GM12878 (cell line): ENCODE measurements around the gene ZNF260. TPM values are rescaled to one million over a fixed set of nuclear protein-coding genes. Genes with fewer than 3 reads are reported as not detected.

ENCODE experiments used
- ATAC-seq: fragments of 200-7000 bp; cut with Tn5 transposase; 3 replicates; pipeline ENCODE4 v1.9.1; 2020; ENCODE audit warnings: mild to moderate bottlenecking, moderate library complexity
- BruUV-seq: library from RNA; stranded (reverse); fragments of 400-500 nt; replicated peaks from 2 replicates; lab custom pipeline; 2021; lab: Mats Ljungman, UMichigan
- CTCF ChIA-PET: fragments of 300-600 bp; sonication (Branson Sonifier 250); formaldehyde crosslinking; extraction: SDS; loops from one replicate; lab custom pipeline; 2021; ENCODE audit warnings: inconsistent platforms; lab: Yijun Ruan, JAX
- POLR2A ChIA-PET: fragments of 350-600 bp; formaldehyde crosslinking; extraction: SDS; loops from one replicate; lab custom pipeline; 2021; ENCODE audit warnings: inconsistent platforms; lab: Charles Lee
- RAD21 ChIA-PET: fragments of 300-600 bp; sonication (Branson Sonifier 250); formaldehyde crosslinking; loops from one replicate; lab custom pipeline; 2023; ENCODE audit warnings: antibody characterized with exemption; ENCODE audit not compliant: unreplicated experiment; lab: Charles Lee
- SMC1A ChIA-PET: fragments of 300-600 bp; sonication (Branson Sonifier 250); formaldehyde crosslinking; loops from one replicate; lab custom pipeline; 2023; ENCODE audit not compliant: unreplicated experiment, uncharacterized antibody; lab: Charles Lee
- DNase-seq: peaks from one replicate; pipeline ENCODE4 v3.0.0-alpha.2; 2011; ENCODE audit warnings: low read depth, low spot score
- FAIRE-seq: peaks from 3 replicates; lab custom pipeline; 2011; peaks lifted over from hg19 to GRCh38; lab: Jason Lieb, UNC
- H2AFZ ChIP-seq: 2 replicates; pipeline ENCODE4 v1.6.0; 2011; ENCODE audit warnings: low read depth, low read length, control low read depth; ENCODE audit not compliant: control insufficient read depth
- H3K27ac ChIP-seq: 2 replicates; pipeline ENCODE4 v1.5.1; 2011; ENCODE audit warnings: control low read depth; ENCODE audit not compliant: control insufficient read depth, insufficient read depth
- H3K27me3 ChIP-seq, 2 experiments: replicated peaks in 1 of 2; 2 replicates each; pipeline versions ENCODE4 v1.6.0 to v1.6.1; 2011; ENCODE audit warnings: low read length in 1 of 2; ENCODE audit not compliant: control insufficient read depth in 2 of 2, insufficient read depth in 2 of 2
- H3K36me3 ChIP-seq, 2 experiments: 2 replicates each; pipeline ENCODE4 v1.5.1; 2011; ENCODE audit warnings: low read length in 1 of 2; ENCODE audit not compliant: control insufficient read depth in 2 of 2, insufficient read depth in 2 of 2
- H3K4me1 ChIP-seq: 2 replicates; pipeline ENCODE4 v1.6.1; 2011; ENCODE audit warnings: mild to moderate bottlenecking, low read length, moderate library complexity, mixed read lengths; ENCODE audit not compliant: control insufficient read depth, insufficient read depth
- H3K4me2 ChIP-seq: 2 replicates; pipeline ENCODE4 v1.6.0; 2011; ENCODE audit warnings: control low read depth; ENCODE audit not compliant: control insufficient read depth, insufficient read depth
- H3K4me3 ChIP-seq: fragments of 200-600 bp; sonication (generic); 2 replicates; pipeline ENCODE4 v1.5.1; 2016
- H3K79me2 ChIP-seq: 2 replicates; pipeline ENCODE4 v1.6.0; 2011; ENCODE audit warnings: low read length; ENCODE audit not compliant: control insufficient read depth, insufficient read depth
- H3K9ac ChIP-seq: 2 replicates; pipeline ENCODE4 v1.8.0; 2011; ENCODE audit warnings: low read length, control low read depth, mixed read lengths; ENCODE audit not compliant: control insufficient read depth, insufficient read depth
- H3K9me3 ChIP-seq: replicated peaks from 3 replicates; pipeline ENCODE4 v1.5.1; 2011; ENCODE audit warnings: mild to moderate bottlenecking, low read length; ENCODE audit not compliant: control insufficient read depth, insufficient read depth
- H4K20me1 ChIP-seq: 2 replicates; pipeline ENCODE4 v1.6.0; 2011; ENCODE audit not compliant: control insufficient read depth, insufficient read depth
- BMI1 ChIP-seq: fragments of 450-650 bp; IDR thresholded peaks from 2 replicates; pipeline ENCODE4 v1.6.1; 2016; ENCODE audit warnings: mild to moderate bottlenecking, moderate library complexity, borderline replicate concordance
- CHD1 ChIP-seq: IDR thresholded peaks from 2 replicates; pipeline ENCODE4 v1.6.1; 2012; ENCODE audit warnings: low read depth, low read length, improper control_type of control experiment
- HDAC6 ChIP-seq: fragments of 200-600 bp; sonication (generic); IDR thresholded peaks from one replicate; pipeline ENCODE4 v1.8.0; 2017; ENCODE audit warnings: antibody characterized with exemption; ENCODE audit not compliant: unreplicated experiment
- MLLT1 ChIP-seq: fragments of 450-650 bp; IDR thresholded peaks from 2 replicates; pipeline ENCODE4 v1.6.1; 2016; ENCODE audit warnings: mild to moderate bottlenecking
- NR2F1 ChIP-seq: fragments of 450-650 bp; conservative IDR thresholded peaks from 2 replicates; pipeline ENCODE4 v1.6.1; 2017; ENCODE audit warnings: mild to moderate bottlenecking
- SMARCA5 ChIP-seq: fragments of 450-650 bp; IDR thresholded peaks from 2 replicates; pipeline ENCODE4 v1.6.1; 2017; ENCODE audit warnings: mild to moderate bottlenecking
- STAT3 ChIP-seq: IDR thresholded peaks from 2 replicates; pipeline ENCODE4 v1.6.1; 2011; ENCODE audit warnings: low read depth, low read length, improper control_type of control experiment
- SUPT20H ChIP-seq: IDR thresholded peaks from 2 replicates; pipeline ENCODE4 v1.6.1; 2011; ENCODE audit warnings: low read depth, mild to moderate bottlenecking, low read length, moderate library complexity, borderline replicate concordance; ENCODE audit not compliant: control insufficient read depth
- WGBS: methylation state at CpG from one replicate; pipeline ENCODE4 v1.1.6; 2016; ENCODE audit warnings: low lambda C conversion rate; ENCODE audit not compliant: insufficient replicate concordance, insufficient coverage; ENCODE audit errors: missing lambda C conversion rate; 5-methylcytosine and 5-hydroxymethylcytosine counted together
- in situ Hi-C: fragments of 300-500 bp; cut with MboI; formaldehyde crosslinking; loops from 9 replicates; pipeline ENCODE4 v1.14.3; 2018; ENCODE audit warnings: mixed read lengths
- intact Hi-C: fragments of 100-400 bp; cut with micrococcal nuclease; formaldehyde crosslinking; loops from one replicate; pipeline ENCODE4 v1.14.2; 2022; ENCODE audit not compliant: unreplicated experiment
- polyA plus RNA-seq, 11 experiments: library from polyadenylated mRNA; depleted of rRNA in 4 of 11; unstranded in 6 of 11; stranded (reverse) in 5 of 11; fragments of >200 nt; fragmentation: Nextera tagmentation in 4 of 11; fragmentation: Illumina TruSeq in 1 of 11; extraction: Ambion mirVana in 4 of 11; extraction: Trizol in 1 of 11; gene quantifications; 1 replicate in 1 of 11; 2 replicates in 10 of 11; pipeline versions ENCODE4 v1.2.1 to v1.2.3, GENCODE V29; 2011 to 2016; ENCODE audit warnings: inconsistent platforms in 2 of 11, missing spikeins in 2 of 11, low read depth in 1 of 11
- total RNA-seq, 4 experiments: library from RNA; depleted of rRNA in 3 of 4; stranded (reverse); fragments of >200 nt in 3 of 4; fragmentation: Illumina TruSeq in 1 of 4; extraction: Trizol in 1 of 4; gene quantifications; 2 replicates each; pipeline versions ENCODE4 v1.2.1 to v1.2.3, GENCODE V29; 2013 to 2021
- TF ChIP-seq, protein P1 (sequence below): fragments of 450-650 bp; IDR thresholded peaks from 2 replicates; pipeline ENCODE4 v1.6.1; 2017; ENCODE audit warnings: mild to moderate bottlenecking, moderate library complexity
- TF ChIP-seq, protein P2 (sequence below): fragments of 450-650 bp; IDR thresholded peaks from 2 replicates; pipeline ENCODE4 v1.6.1; 2017; ENCODE audit warnings: mild to moderate bottlenecking, low read depth, inconsistent platforms; ENCODE audit not compliant: poor library complexity, severe bottlenecking
- TF ChIP-seq, protein P3 (sequence below): fragments of 450-650 bp; IDR thresholded peaks from 2 replicates; pipeline ENCODE4 v1.6.1; 2017; ENCODE audit warnings: antibody characterized with exemption, mild to moderate bottlenecking, moderate library complexity

ZNF260 gene
- total and polyA plus RNA-seq, 10 of the 15 experiments (the other 5 are each of a cell fraction or from before 2014, with no cell fraction given) = 1.9 to 9.7 (median 7.1) TPM

GRCh38 chr19:36526581-36526980 is 1.5 kb downstream of the ZNF260 start (continued):
- TF ChIP-seq HDAC6 (no peak), STAT3 (no peak), SUPT20H (no peak), NR2F1 (no peak)

GRCh38 chr19:36524617-36525016 is 3.5 kb downstream of the ZNF260 start:
- no peak for FAIRE-seq
- H3K36me3 ChIP-seq = peaks cover 0 to under 1% of the 10 kb centered on the region in 2 experiments; a peak in 1 of 4 replicates
- ATAC-seq = no peak
- no peak overlapping the region for H3K9ac ChIP-seq
- peaks cover 17% of the 10 kb centered on the region for H3K79me2 ChIP-seq
- no peak for DNase-seq
- H3K9me3 ChIP-seq = peaks cover 22% of the 10 kb centered on the region
- WGBS = 86% methylated on average over 1 of the region's 4 CpGs
- no peaks in the 10 kb centered on the region for H3K4me1 ChIP-seq
- POLR2A ChIA-PET = no interaction called here
- BruUV-seq = no TSS peak
- H3K4me2 ChIP-seq = no peak overlapping the region
- RAD21 ChIA-PET = no interaction called here
- H3K27me3 ChIP-seq = no peaks in the 10 kb centered on the region
- SMC1A ChIA-PET = no interaction called here
- TF ChIP-seq, protein P1, sequence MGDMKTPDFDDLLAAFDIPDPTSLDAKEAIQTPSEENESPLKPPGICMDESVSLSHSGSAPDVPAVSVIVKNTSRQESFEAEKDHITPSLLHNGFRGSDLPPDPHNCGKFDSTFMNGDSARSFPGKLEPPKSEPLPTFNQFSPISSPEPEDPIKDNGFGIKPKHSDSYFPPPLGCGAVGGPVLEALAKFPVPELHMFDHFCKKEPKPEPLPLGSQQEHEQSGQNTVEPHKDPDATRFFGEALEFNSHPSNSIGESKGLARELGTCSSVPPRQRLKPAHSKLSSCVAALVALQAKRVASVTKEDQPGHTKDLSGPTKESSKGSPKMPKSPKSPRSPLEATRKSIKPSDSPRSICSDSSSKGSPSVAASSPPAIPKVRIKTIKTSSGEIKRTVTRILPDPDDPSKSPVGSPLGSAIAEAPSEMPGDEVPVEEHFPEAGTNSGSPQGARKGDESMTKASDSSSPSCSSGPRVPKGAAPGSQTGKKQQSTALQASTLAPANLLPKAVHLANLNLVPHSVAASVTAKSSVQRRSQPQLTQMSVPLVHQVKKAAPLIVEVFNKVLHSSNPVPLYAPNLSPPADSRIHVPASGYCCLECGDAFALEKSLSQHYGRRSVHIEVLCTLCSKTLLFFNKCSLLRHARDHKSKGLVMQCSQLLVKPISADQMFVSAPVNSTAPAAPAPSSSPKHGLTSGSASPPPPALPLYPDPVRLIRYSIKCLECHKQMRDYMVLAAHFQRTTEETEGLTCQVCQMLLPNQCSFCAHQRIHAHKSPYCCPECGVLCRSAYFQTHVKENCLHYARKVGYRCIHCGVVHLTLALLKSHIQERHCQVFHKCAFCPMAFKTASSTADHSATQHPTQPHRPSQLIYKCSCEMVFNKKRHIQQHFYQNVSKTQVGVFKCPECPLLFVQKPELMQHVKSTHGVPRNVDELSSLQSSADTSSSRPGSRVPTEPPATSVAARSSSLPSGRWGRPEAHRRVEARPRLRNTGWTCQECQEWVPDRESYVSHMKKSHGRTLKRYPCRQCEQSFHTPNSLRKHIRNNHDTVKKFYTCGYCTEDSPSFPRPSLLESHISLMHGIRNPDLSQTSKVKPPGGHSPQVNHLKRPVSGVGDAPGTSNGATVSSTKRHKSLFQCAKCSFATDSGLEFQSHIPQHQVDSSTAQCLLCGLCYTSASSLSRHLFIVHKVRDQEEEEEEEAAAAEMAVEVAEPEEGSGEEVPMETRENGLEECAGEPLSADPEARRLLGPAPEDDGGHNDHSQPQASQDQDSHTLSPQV = no peak
- TF ChIP-seq BMI1 (no peak), SMARCA5 (no peak), MLLT1 (no peak), CHD1 (no peak)
- TF ChIP-seq, protein P2, sequence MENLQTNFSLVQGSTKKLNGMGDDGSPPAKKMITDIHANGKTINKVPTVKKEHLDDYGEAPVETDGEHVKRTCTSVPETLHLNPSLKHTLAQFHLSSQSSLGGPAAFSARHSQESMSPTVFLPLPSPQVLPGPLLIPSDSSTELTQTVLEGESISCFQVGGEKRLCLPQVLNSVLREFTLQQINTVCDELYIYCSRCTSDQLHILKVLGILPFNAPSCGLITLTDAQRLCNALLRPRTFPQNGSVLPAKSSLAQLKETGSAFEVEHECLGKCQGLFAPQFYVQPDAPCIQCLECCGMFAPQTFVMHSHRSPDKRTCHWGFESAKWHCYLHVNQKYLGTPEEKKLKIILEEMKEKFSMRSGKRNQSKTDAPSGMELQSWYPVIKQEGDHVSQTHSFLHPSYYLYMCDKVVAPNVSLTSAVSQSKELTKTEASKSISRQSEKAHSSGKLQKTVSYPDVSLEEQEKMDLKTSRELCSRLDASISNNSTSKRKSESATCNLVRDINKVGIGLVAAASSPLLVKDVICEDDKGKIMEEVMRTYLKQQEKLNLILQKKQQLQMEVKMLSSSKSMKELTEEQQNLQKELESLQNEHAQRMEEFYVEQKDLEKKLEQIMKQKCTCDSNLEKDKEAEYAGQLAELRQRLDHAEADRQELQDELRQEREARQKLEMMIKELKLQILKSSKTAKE = no peak
- TF ChIP-seq, protein P3, sequence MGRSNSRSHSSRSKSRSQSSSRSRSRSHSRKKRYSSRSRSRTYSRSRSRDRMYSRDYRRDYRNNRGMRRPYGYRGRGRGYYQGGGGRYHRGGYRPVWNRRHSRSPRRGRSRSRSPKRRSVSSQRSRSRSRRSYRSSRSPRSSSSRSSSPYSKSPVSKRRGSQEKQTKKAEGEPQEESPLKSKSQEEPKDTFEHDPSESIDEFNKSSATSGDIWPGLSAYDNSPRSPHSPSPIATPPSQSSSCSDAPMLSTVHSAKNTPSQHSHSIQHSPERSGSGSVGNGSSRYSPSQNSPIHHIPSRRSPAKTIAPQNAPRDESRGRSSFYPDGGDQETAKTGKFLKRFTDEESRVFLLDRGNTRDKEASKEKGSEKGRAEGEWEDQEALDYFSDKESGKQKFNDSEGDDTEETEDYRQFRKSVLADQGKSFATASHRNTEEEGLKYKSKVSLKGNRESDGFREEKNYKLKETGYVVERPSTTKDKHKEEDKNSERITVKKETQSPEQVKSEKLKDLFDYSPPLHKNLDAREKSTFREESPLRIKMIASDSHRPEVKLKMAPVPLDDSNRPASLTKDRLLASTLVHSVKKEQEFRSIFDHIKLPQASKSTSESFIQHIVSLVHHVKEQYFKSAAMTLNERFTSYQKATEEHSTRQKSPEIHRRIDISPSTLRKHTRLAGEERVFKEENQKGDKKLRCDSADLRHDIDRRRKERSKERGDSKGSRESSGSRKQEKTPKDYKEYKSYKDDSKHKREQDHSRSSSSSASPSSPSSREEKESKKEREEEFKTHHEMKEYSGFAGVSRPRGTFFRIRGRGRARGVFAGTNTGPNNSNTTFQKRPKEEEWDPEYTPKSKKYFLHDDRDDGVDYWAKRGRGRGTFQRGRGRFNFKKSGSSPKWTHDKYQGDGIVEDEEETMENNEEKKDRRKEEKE = no peak
- H3K4me3 ChIP-seq = no peak overlapping the region
- in situ Hi-C loops = no loop called here
- no peaks in the 10 kb centered on the region for H4K20me1 ChIP-seq
- CTCF ChIA-PET = no interaction called here
- intact Hi-C loops = loop anchor here (5.0 kb wide), 2 partner anchors 32 to 248 kb away; partner anchors contain the start of gene ZNF850
- H2AFZ ChIP-seq = no peak overlapping the region
- H3K27ac ChIP-seq = no peak overlapping the region
